Epithelial cell of prostate (primary cell): Measurements from ENCODE around the gene PLB1.
A peak's percentile ranks its signal among the peaks of the same experiment; 100 is the strongest.

Experiments used
- DNase-seq: peaks from one replicate; pipeline ENCODE4 v3.0.0-alpha.2; 2011; ENCODE audit warnings: low read depth, low spot score
- H3K27ac ChIP-seq: fragments of 450-650 bp; 2 replicates; pipeline ENCODE4 v1.5.1; 2017; ENCODE audit warnings: mild to moderate bottlenecking

The PLB1 gene

GRCh38 chr2:28604284-28604843 lies 108.5 kb downstream of the PLB1 start:
- H3K27ac ChIP-seq: no peak overlapping the region
- no peak for DNase-seq

DNA sequence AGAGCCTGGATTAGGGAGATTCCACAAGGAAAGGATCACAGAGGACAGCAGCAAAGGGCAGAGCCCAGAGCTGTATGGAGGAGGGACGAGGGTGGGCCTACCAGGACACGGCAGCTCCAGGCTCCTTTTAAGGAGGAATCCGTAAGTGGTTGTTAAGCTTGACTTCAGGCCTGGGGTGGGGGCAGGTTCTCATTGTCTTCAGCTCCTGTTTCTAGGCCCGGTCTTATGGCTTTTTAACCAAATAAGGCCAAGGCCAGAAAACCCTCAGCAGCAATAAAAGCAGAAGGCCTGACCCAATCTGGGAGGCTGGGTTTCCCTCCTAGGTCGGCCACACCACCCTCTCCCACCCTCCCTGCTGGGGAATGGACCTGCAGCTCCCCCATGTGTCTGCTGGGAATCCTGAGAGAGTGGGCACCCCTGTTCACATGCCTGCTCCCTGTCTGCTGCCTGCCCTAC lies 111.2 kb downstream of the PLB1 start:
- DNase-seq: no peak
- H3K27ac ChIP-seq: no peak overlapping the region

DNA sequence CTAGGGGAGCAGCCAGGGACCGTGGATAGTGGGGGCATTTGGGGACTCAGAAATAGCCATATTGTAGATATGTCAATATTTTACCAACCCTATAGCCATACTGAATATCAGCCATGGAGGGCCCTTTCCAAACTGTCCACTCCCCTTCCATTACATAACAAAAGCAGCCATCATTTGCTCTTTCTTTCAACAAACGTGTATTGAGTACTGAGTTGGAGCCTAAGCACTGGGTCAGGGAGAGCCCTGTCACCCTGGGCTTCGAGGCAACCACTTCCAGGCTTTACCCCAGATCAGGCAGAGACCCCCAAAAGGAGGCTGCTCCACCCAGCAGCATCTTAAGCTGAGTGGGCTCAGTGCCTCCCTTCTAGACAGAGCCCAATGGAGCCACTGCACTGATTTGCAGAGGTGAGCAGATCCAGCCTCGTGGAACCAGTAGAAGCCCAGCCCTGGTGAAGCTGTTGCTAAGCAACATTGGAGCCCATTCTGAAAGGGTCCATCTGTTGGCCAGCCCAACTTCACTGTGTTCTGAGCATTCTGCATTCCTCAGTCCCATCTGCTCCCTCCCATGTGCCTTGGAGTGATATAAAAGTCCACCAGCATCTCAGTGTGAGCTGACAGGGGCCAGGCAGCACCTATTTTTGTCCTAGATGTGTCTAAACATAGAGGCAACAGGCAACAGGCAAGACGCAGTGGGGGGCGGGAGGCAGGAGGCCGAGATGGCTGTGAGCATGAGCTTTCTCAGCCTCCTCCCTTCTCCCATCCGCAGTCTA lies 112.1 kb downstream of the PLB1 start:
- DNase-seq: no peak
- no peak overlapping the region for H3K27ac ChIP-seq

DNA sequence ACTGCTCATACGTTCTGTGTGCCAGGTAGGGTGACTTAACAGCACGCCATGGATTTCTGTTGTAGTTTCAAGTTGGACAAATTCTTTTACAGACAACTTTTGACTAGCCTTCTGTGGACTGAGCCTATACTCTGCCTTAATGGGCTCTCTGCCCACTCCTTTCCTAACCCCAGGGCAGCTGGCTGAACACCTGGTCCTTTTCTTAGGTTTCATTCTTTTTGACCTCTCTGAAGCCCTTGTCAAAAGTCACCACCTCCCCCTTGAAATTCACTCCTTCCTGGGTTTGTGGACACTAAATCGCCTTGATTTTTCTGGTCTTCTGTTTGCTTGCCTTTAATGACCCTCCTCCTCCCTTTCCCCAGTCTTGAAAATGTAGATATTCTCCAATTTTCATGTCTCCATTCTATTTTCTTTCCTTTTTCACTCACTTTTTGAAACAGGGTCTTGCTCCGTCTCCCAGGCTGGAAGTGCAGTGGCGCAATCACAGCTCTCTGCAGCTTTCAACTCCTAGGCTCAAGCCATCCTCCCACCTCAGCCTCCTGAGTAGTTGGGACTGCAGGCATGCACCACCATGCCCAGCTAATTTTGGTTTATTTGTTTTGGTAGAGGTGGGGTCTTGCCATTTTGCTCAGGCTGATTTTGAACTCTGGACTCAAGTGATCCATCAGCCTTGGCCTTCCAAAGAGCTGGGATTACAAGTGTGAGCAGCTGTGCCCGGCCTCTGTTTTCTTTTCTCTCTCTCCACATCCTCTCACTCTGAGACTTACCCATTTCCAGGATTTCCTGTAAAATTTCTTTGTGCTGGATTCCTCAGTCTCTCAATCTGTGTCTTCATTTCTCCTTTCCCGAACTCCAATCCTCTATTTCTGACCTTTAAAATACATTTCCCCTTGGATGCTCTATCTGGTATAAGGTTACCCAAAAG lies 112.9 kb downstream of the PLB1 start:
- DNase-seq: no peak
- H3K27ac ChIP-seq: no peak overlapping the region

DNA sequence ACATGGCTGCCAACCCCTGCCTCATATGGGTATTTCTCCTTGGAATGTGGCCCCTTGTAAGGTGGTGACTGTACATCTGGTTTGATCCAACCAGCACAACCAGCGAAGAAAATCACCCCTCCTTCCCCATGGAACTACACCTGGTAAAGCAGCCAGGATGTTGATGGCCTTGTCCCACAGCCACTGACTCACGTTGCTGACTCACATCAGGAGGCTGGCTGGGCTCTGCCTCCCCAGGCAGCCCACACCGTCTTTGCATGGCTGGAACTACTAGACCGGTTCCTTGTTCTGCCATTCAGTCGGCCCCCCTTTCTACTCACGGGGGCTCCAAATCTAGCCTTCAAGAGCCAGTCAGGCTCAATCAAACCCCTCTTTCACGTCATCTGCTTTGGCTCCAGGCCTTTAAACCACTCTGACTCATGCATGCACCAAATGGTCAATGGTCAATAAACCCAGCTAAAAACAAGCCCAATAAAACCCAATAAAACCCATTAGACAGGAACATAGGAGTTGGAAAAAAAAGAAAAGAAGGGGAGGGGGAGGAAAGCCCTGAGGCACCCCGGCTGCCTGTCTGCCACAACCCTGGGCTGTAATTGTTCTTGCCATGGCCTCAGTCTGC lies 114.8 kb downstream of the PLB1 start:
- peak overlapping the region; percentile 88 for H3K27ac ChIP-seq
- DNase-seq: peak; percentile 96

- H3K27ac ChIP-seq: peak overlapping the region; percentile 99
- DNase-seq: no peak
These were observed 116.4 kb downstream of the PLB1 start for GRCh38 chr2:28612131-28612812.

- H3K27ac ChIP-seq: peak overlapping the region; percentile 99
- DNase-seq: no peak
These were observed 117.3 kb downstream of the PLB1 start for GRCh38 chr2:28613186-28613585.

DNA sequence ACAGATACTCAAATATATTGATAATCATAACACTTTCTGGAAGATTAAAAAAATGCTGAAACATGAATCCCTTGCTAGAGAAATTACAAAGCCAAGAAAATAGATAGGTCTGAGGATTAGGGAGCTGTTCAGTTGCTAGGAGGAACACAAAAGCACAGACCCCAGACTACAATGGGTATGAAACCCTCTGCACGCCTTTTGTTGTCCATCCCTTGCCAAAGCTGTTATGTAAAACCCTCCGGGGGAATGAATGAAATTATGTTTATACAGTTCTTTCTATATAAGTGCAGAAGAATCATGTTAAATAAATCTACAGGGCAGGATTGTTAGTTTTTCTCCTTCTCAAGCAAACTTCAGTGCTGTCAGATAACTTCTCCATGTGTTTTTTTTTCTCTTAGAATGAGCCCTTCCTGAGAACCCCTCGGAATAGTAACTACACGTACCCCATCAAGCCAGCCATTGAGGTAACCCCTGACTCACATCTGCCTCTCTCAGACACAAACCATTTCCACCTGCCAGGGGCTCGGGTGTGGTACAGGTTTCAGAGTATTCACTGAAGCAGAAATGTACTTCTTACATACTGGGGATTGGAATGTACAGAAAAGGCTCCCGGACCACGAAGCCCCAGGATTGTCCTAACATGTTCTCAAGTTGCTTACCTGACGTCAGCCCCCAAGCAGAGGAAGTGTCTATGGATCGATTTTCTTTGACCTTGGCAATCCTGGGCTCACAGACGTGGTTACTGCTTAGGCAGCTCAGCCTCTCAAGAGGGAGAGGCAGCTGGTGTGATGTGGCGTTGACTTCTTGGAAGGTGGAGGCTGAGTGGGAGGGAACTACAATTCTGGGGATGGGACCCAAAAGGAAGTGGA lies 118.0 kb downstream of the PLB1 start:
- H3K27ac ChIP-seq: peak overlapping the region; percentile 99
- peak; percentile 99 for DNase-seq

DNA sequence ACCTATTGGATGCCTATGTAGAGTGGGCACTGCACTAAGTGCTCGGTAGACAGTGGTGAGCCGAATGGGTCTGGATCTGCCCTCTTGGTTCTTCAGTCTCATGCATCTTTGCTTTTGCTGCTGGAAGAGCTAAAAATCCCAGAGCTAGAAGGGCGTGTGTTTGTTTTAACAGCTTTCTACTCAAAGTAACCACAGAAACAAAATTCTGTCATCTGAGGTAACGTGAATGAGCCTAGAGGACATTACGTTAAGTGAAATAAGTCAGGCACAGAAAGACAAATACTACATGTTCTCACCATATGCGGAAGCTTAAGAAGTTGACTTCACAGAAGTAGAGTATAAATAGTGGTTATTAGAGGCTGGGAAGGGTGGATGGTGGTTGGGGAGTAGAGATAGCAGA lies 119.8 kb downstream of the PLB1 start:
- DNase-seq: no peak
- H3K27ac ChIP-seq: peak overlapping the region; percentile 99

GRCh38 chr2:28616396-28616999 lies 120.6 kb downstream of the PLB1 start:
- peak overlapping the region; percentile 7 for H3K27ac ChIP-seq
- DNase-seq: no peak

GRCh38 chr2:28617502-28618184 lies 121.8 kb downstream of the PLB1 start:
- no peak for DNase-seq
- peak overlapping the region; percentile 7 for H3K27ac ChIP-seq

DNA sequence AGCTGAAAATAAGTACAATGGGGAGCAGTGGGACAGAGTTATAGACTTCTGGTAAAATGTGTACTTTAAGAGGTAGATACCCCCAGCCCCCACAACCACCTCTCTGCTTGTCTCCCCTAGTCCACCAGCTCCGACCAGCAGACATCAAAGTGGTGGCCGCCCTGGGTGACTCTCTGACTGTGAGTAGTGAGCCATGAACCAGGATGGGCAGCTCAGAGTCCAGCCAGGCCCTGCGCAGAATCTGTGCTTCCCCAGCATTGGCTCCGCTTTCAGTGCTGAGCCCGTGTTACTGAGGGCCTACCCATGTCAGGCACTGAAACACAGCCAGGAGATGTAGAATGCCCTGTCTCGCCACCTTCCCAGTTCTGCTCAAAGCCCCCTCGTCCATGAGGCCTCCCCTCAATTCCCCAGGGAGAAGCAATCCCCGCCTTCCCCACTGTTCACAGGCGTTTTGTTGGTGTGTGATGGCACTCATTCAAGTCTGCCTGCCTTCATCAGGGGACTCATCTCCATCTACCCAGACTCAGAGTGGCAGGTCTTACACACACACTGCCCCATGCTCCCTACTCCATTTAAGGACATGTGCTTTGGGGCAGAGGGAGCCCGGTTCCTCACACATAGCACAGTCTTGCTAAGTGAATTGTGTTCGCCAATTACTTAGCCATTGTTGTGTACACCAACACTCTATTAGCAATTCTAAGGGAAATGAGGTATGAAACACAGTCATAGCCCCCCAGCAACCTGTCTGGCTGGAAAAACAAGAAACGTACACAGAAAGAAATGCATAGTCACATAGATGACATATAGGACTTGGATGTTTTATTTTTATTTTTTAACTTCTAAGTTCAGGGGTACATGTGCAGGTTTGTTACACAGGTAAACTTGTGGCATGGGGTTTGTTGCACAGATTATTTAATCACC lies 122.6 kb downstream of the PLB1 start:
- no peak for DNase-seq
- H3K27ac ChIP-seq: no peak overlapping the region

DNA sequence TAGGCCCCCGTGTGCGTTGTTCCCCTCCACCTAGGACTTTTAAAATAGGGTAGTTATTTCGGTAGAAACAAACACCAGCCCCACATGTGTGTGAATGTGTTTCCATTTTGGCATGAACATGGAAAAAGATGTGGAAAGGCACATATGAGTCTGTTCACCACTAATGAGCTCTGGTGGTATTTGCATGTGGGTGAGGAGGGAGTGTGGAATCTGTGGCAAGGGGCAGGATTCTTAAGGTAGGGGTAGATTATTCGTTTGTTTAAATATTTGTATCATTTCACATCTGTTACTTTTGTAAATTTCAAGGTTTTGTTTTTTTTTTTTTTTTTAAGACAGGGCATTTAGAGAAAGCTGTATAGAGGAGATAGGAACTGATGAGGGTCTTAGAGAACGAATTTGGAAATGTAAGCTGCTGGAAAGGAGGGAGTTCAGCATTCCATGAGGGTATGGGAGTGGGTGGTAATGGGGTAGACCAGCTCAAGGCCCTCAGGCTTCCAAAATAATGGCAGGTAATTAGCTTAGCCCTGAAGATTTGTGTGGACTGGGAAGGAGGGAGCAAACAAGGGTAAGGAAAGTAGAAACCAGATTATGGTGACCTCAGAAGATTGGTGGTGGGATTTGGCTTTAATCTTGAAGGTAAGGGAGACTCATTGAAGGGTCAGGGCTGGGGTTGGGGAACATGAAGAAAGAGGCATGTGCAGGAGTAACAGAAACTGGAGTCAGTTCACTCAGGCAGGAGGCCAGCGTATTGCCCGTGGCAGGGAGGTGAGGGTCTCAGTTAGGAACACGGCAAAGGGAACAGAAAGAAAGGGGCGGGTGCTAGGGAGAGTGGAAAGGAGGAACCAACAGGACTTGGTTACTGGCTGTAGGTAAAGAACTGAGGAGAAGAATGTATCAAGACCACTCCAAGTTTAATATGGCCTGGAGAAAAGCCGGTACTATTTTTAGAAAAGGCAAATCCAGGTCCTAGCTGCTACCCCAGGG lies 123.6 kb downstream of the PLB1 start:
- no peak overlapping the region for H3K27ac ChIP-seq
- no peak for DNase-seq

- H3K27ac ChIP-seq: no peak overlapping the region
- DNase-seq: no peak
These were observed 124.5 kb downstream of the PLB1 start for GRCh38 chr2:28620291-28620793.

DNA sequence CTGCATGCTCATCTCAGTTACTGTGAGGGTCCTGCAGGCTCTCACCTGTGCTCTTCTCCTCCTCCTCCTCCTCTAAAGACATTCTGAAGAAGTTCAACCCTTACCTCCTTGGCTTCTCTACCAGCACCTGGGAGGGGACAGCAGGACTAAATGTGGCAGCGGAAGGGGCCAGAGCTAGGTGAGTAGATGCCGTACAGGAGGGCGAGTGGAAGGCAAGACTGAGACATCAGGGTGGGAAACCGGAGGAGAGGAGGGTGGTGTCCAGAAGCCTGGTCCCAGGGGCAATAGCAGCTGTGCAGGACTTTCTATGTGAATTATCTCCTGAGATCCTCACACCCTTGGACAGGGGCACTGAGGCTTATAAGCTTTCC lies 124.9 kb downstream of the PLB1 start:
- DNase-seq: no peak

More for the DNA sequence above, 124.9 kb downstream of the PLB1 start:
- H3K27ac ChIP-seq: peak overlapping the region; percentile 80
